ENCODE results near the gene PSMC3. TPM values are rescaled to one million over a fixed set of nuclear protein-coding genes. Genes with fewer than 3 reads are reported as not detected.

The PSMC3 gene
- total and polyA plus RNA-seq, 2 of the 13 experiments (the other 11 are each of a cell fraction or from before 2014, with no cell fraction given): 75.8 to 214 TPM

DNA sequence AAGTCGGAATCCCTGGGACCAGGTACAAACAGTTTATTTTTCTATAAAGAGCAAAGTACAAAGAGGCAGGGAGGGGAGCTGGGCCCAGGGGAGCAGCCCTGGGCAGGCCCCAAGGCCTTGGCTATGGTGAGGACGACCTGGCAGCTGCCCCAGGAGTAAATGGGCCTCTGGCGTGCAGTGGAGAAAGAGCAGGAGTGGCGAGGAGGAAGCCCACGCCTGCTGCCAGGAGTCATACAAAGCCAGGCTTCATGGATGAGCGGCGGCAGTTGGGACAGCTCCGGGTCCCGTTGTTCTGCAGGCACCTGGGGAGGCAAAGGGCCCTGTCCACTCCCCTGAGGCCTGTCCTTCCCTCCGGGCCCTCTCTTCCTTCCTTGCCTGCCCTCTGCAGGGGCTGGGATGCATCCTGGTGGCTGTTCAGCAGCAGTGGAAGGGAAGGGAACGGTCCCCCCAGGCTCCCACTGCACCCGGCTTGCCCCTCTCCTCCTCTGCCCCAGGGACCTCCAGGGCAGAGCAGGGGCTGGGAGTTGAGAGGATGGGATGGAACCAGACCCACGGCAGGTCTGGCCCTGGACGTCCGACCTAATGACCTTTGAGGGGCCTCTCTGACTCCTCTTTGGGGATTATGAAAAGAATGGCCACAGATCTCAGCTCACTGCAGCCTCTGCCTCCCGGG is 11.6 kb upstream of the PSMC3 start (continued):
- TF ChIP-seq SOX6 (IDR thresholded peaks at IDR 0.05) (no peak), SOX6 (CRISPR knock-in tag; IDR thresholded peaks at IDR 0.05) (peak; percentile 36; the same call in 1 of the 2 replicates), SMAD1 (CRISPR knock-in tag; IDR thresholded peaks at IDR 0.05; ENCODE audit: borderline replicate concordance, low read depth) (peak; percentile 67; the same call in 1 of the 2 replicates), ATF1 (CRISPR knock-in tag; IDR thresholded peaks at IDR 0.05) (no peak), ZNF652 (CRISPR knock-in tag; IDR thresholded peaks at IDR 0.05; ENCODE audit: borderline replicate concordance, low read depth) (no peak), CERS6 (CRISPR knock-in tag; IDR thresholded peaks at IDR 0.05) (no peak), DNMT3B (CRISPR knock-in tag; conservative IDR thresholded peaks at IDR 0.05) (no peak), ZNF441 (CRISPR knock-in tag; IDR thresholded peaks at IDR 0.05; ENCODE audit: borderline replicate concordance) (no peak), ZFP36L1 (CRISPR knock-in tag; IDR thresholded peaks at IDR 0.05) (no peak), ZFP90 (CRISPR knock-in tag; IDR thresholded peaks at IDR 0.05; ENCODE audit: borderline replicate concordance) (no peak), FOXM1 (CRISPR knock-in tag; IDR thresholded peaks at IDR 0.05) (no peak), MXI1 (IDR thresholded peaks at IDR 0.05; ENCODE audit: borderline replicate concordance, low read depth, low read length) (0 out of 3 replicates have a peak, but pooled peaks have one; percentile 28), ZNF230 (CRISPR knock-in tag; IDR thresholded peaks at IDR 0.05) (no peak), NR2F1 (CRISPR knock-in tag; IDR thresholded peaks at IDR 0.05) (peak; percentile 47 to 48; a peak in 2 of 4 replicates), ZNF784 (CRISPR knock-in tag; IDR thresholded peaks at IDR 0.05; ENCODE audit: borderline replicate concordance) (0 out of 2 replicates have a peak, but pooled peaks have one; percentile 41), SMARCE1 (IDR thresholded peaks at IDR 0.05; ENCODE audit: borderline replicate concordance) (no peak), ZNF557 (CRISPR knock-in tag; IDR thresholded peaks at IDR 0.05) (no peak), SPEN (CRISPR knock-in tag; IDR thresholded peaks at IDR 0.05; ENCODE audit: low read depth) (peak; percentile 94)
- TF ChIP-seq, protein P1, sequence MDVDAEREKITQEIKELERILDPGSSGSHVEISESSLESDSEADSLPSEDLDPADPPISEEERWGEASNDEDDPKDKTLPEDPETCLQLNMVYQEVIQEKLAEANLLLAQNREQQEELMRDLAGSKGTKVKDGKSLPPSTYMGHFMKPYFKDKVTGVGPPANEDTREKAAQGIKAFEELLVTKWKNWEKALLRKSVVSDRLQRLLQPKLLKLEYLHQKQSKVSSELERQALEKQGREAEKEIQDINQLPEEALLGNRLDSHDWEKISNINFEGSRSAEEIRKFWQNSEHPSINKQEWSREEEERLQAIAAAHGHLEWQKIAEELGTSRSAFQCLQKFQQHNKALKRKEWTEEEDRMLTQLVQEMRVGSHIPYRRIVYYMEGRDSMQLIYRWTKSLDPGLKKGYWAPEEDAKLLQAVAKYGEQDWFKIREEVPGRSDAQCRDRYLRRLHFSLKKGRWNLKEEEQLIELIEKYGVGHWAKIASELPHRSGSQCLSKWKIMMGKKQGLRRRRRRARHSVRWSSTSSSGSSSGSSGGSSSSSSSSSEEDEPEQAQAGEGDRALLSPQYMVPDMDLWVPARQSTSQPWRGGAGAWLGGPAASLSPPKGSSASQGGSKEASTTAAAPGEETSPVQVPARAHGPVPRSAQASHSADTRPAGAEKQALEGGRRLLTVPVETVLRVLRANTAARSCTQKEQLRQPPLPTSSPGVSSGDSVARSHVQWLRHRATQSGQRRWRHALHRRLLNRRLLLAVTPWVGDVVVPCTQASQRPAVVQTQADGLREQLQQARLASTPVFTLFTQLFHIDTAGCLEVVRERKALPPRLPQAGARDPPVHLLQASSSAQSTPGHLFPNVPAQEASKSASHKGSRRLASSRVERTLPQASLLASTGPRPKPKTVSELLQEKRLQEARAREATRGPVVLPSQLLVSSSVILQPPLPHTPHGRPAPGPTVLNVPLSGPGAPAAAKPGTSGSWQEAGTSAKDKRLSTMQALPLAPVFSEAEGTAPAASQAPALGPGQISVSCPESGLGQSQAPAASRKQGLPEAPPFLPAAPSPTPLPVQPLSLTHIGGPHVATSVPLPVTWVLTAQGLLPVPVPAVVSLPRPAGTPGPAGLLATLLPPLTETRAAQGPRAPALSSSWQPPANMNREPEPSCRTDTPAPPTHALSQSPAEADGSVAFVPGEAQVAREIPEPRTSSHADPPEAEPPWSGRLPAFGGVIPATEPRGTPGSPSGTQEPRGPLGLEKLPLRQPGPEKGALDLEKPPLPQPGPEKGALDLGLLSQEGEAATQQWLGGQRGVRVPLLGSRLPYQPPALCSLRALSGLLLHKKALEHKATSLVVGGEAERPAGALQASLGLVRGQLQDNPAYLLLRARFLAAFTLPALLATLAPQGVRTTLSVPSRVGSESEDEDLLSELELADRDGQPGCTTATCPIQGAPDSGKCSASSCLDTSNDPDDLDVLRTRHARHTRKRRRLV (CRISPR knock-in tag; IDR thresholded peaks at IDR 0.05): no peak
- TF ChIP-seq, protein P2, sequence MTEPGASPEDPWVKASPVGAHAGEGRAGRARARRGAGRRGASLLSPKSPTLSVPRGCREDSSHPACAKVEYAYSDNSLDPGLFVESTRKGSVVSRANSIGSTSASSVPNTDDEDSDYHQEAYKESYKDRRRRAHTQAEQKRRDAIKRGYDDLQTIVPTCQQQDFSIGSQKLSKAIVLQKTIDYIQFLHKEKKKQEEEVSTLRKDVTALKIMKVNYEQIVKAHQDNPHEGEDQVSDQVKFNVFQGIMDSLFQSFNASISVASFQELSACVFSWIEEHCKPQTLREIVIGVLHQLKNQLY (CRISPR knock-in tag; IDR thresholded peaks at IDR 0.05): no peak
- TF ChIP-seq, protein P3, sequence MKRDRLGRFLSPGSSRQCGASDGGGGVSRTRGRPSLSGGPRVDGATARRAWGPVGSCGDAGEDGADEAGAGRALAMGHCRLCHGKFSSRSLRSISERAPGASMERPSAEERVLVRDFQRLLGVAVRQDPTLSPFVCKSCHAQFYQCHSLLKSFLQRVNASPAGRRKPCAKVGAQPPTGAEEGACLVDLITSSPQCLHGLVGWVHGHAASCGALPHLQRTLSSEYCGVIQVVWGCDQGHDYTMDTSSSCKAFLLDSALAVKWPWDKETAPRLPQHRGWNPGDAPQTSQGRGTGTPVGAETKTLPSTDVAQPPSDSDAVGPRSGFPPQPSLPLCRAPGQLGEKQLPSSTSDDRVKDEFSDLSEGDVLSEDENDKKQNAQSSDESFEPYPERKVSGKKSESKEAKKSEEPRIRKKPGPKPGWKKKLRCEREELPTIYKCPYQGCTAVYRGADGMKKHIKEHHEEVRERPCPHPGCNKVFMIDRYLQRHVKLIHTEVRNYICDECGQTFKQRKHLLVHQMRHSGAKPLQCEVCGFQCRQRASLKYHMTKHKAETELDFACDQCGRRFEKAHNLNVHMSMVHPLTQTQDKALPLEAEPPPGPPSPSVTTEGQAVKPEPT (CRISPR knock-in tag; IDR thresholded peaks at IDR 0.05; ENCODE audit: low read depth): no peak
